HCT116 (cell line): ENCODE measurements around the gene IL17RD. TPM values are rescaled to one million over a fixed set of nuclear protein-coding genes. Genes with fewer than 3 reads are reported as not detected.

ENCODE experiments used
- ATAC-seq: fragments of 200-7000 bp; cut with Tn5 transposase; 2 replicates; pipeline ENCODE4 v1.9.1; 2020; ENCODE audit warnings: mild to moderate bottlenecking, moderate library complexity
- BruUV-seq: library from RNA; stranded (reverse); fragments of 400-500 nt; replicated peaks from 2 replicates; lab custom pipeline; 2021; lab: Mats Ljungman, UMichigan
- CTCF ChIA-PET: fragments of 300-600 bp; sonication (Branson Sonifier 250); formaldehyde crosslinking; loops from one replicate; lab custom pipeline; 2021; ENCODE audit warnings: antibody characterized with exemption; lab: Charles Lee
- POLR2A ChIA-PET: fragments of 300-600, 350-600 bp; sonication (Branson Sonifier 250); formaldehyde crosslinking; loops from one replicate; lab custom pipeline; 2021; ENCODE audit warnings: antibody characterized with exemption; lab: Charles Lee
- RAD21 ChIA-PET, 2 experiments: fragments of 300-600 bp; sonication (Branson Sonifier 250); formaldehyde crosslinking; loops; one replicate each; lab custom pipeline; 2023; ENCODE audit warnings: low total read pairs in 2 of 2; ENCODE audit not compliant: uncharacterized antibody in 2 of 2, unreplicated experiment in 2 of 2, low non-redundant PET in 1 of 2; lab: Charles Lee
- DNase-seq: peaks from one replicate; pipeline ENCODE4 v3.0.0-alpha.2; 2010; ENCODE audit warnings: low read depth, low spot score
- H2AFZ ChIP-seq: fragments of 200-600 bp; shearing (Covaris generic), sonication (generic); 2 replicates; pipeline ENCODE4 v1.6.1; 2017; ENCODE audit warnings: low read depth, mixed run types, mixed read lengths, antibody characterized with exemption, low read length; ENCODE audit not compliant: poor library complexity, severe bottlenecking
- H3K27ac ChIP-seq: 2 replicates; pipeline ENCODE4 v1.5.1; 2012; ENCODE audit warnings: low read depth, low read length
- H3K27me3 ChIP-seq: fragments of 200-600 bp; sonication (generic); 2 replicates; pipeline ENCODE4 v1.6.1; 2016; ENCODE audit warnings: mixed run types, low read length, mixed read lengths; ENCODE audit not compliant: insufficient read depth
- H3K36me3 ChIP-seq, 2 experiments: fragments of 200-500 bp in 1 of 2; fragments of 200-600 bp in 1 of 2; sonication (Bioruptor generic) in 1 of 2; sonication (generic) in 1 of 2; 2 replicates each; pipeline versions ENCODE4 v1.5.1 to v1.6.1; 2014 to 2016; ENCODE audit warnings: low read length in 2 of 2, inconsistent platforms in 1 of 2, mixed read lengths in 1 of 2, mixed run types in 1 of 2; ENCODE audit not compliant: insufficient read depth in 2 of 2, control insufficient read depth in 1 of 2
- H3K4me1 ChIP-seq, 2 experiments: fragments of 200-600 bp in 1 of 2; sonication (generic) in 1 of 2; 2 replicates each; pipeline versions ENCODE4 v1.5.1 to v1.6.1; 2012 to 2017; ENCODE audit warnings: low read length in 2 of 2, inconsistent platforms in 1 of 2, mild to moderate bottlenecking in 1 of 2, mixed read lengths in 1 of 2, mixed run types in 1 of 2, moderate library complexity in 1 of 2; ENCODE audit not compliant: insufficient read depth in 2 of 2, control insufficient read depth in 1 of 2
- H3K4me2 ChIP-seq: fragments of 200-600 bp; sonication (generic); 2 replicates; pipeline ENCODE4 v1.6.1; 2017; ENCODE audit warnings: mixed run types, low read length, mixed read lengths
- H3K4me3 ChIP-seq, 2 experiments: fragments of 200-600 bp in 1 of 2; sonication (generic) in 1 of 2; replicated peaks in 1 of 2; 2 replicates each; pipeline ENCODE4 v1.5.1; 2011 to 2016; ENCODE audit warnings: low read length in 2 of 2, control low read depth in 1 of 2, low read depth in 1 of 2, mild to moderate bottlenecking in 1 of 2, mixed read lengths in 1 of 2, mixed run types in 1 of 2
- H3K79me2 ChIP-seq: fragments of 200-600 bp; sonication (generic); 2 replicates; pipeline ENCODE4 v1.6.1; 2017; ENCODE audit warnings: mild to moderate bottlenecking, mixed run types, low read length, moderate library complexity, mixed read lengths; ENCODE audit not compliant: insufficient read depth
- H3K9ac ChIP-seq: fragments of 200-600 bp; sonication (generic); 2 replicates; pipeline ENCODE4 v1.6.1; 2016; ENCODE audit warnings: low read length, mixed read lengths
- H3K9me2 ChIP-seq: fragments of 200-600 bp; sonication (generic), shearing (Covaris generic); 2 replicates; pipeline ENCODE4 v1.6.1; 2017; ENCODE audit warnings: mixed run types, mild to moderate bottlenecking, moderate library complexity; ENCODE audit not compliant: insufficient read depth
- H3K9me3 ChIP-seq, 2 experiments: fragments of 200-500 bp in 1 of 2; fragments of 200-600 bp in 1 of 2; sonication (Bioruptor generic) in 1 of 2; sonication (generic) in 1 of 2; 2 replicates each; pipeline ENCODE4 v1.6.1; 2014 to 2017; ENCODE audit warnings: low read length in 2 of 2, mixed read lengths in 2 of 2, inconsistent platforms in 1 of 2, low read depth in 1 of 2, mild to moderate bottlenecking in 1 of 2, mixed run types in 1 of 2, moderate library complexity in 1 of 2; ENCODE audit not compliant: control insufficient read depth in 1 of 2, insufficient read depth in 1 of 2
- H4K20me1 ChIP-seq: fragments of 200-600 bp; sonication (generic), shearing (Covaris generic); 2 replicates; pipeline ENCODE4 v1.6.1; 2017; ENCODE audit warnings: mixed run types, mild to moderate bottlenecking, moderate library complexity; ENCODE audit not compliant: insufficient read depth
- FOSL1 ChIP-seq: IDR thresholded peaks from 2 replicates; pipeline ENCODE4 v1.6.1; 2012; ENCODE audit warnings: low read depth
- REST ChIP-seq: IDR thresholded peaks from 2 replicates; pipeline ENCODE4 v1.6.1; 2012; ENCODE audit warnings: low read depth
- SIN3A ChIP-seq: IDR thresholded peaks from 2 replicates; pipeline ENCODE4 v1.6.1; 2012; ENCODE audit warnings: low read depth
- SRF ChIP-seq: IDR thresholded peaks from 2 replicates; pipeline ENCODE4 v1.6.1; 2012; ENCODE audit warnings: low read depth
- YY1 ChIP-seq: IDR thresholded peaks from 2 replicates; pipeline ENCODE4 v1.6.1; 2011; ENCODE audit warnings: low read length, low read depth, moderate library complexity, mild to moderate bottlenecking; ENCODE audit not compliant: insufficient replicate concordance; ENCODE audit errors: extremely low read depth
- ZBTB33 ChIP-seq: IDR thresholded peaks from 2 replicates; pipeline ENCODE4 v1.6.1; 2011; ENCODE audit warnings: mild to moderate bottlenecking, low read length, moderate library complexity; ENCODE audit not compliant: insufficient replicate concordance; ENCODE audit errors: extremely low read depth
- ZFX ChIP-seq: fragments of 450-650 bp; IDR thresholded peaks from 2 replicates; pipeline ENCODE4 v1.6.1; 2017
- intact Hi-C: fragments of 100-400 bp; cut with micrococcal nuclease; formaldehyde crosslinking; loops from 2 replicates; pipeline ENCODE4 v1.10.0; 2022
- total RNA-seq: library from RNA; stranded (reverse); gene quantifications from one replicate; pipeline ENCODE4 v1.2.1, GENCODE V29; 2021; ENCODE audit not compliant: unreplicated experiment

The IL17RD gene
- total RNA-seq, 1 experiment from 2014 or later, result 12.3 TPM

- H4K20me1 ChIP-seq, result no peaks in the 10 kb centered on the region
- H3K4me2 ChIP-seq, result no peak overlapping the region
- no peaks in the 10 kb centered on the region for H3K9me2 ChIP-seq
- no peak for TF ChIP-seq ZFX
- no peak for TF ChIP-seq SIN3A
- TF ChIP-seq SRF, result no peak
- TF ChIP-seq YY1, result no peak
- TF ChIP-seq FOSL1, result no peak
- TF ChIP-seq ZBTB33, result no peak
- no peak for TF ChIP-seq REST
- TF ChIP-seq, all 23 proteins: peak for 0
- ATAC-seq (no peak), DNase-seq (no peak)
- Histone ChIP-seq H3K9me3 (no peaks in the 10 kb centered on the region), H3K79me2 (peaks cover 30% of the 10 kb centered on the region), H3K9ac (no peak overlapping the region), H3K27ac (no peak overlapping the region), H3K36me3 (no peaks in the 10 kb centered on the region), H3K27me3 (no peaks in the 10 kb centered on the region), H2AFZ (no peak overlapping the region), H3K4me1 (peaks cover 4 to 29% of the 10 kb centered on the region in 2 experiments; a peak in 3 of 4 replicates), H3K4me3 (no peak overlapping the region)
- intact Hi-C loops, result no loop called here
- ChIA-PET RAD21 (no interaction called here), CTCF (no interaction called here), POLR2A (no interaction called here)
- no TSS peak for BruUV-seq
These were observed 121.6 kb downstream of the IL17RD start for GRCh38 chr3:57043518-57043917.
